ENCODE measurements around the gene DNAJB6.

- no peak for TF ChIP-seq CTCF (IDR thresholded peaks at IDR 0.05; ENCODE audit: poor library complexity)
- TF ChIP-seq EZH2phosphoT487 (IDR thresholded peaks at IDR 0.05; ENCODE audit: low read depth, severe bottlenecking, unreplicated experiment) = no peak
These were observed 35.1 kb upstream of the DNAJB6 start for GRCh38 chr7:157301610-157302120.

Measured in hepatocyte (in vitro differentiated cells).